ENCODE data around the gene TET2.

TET2 gene

GRCh38 chr4:105146276-105147015, at the start of gene TET2:
Gene TET2 (plus strand): TSS chr4:105146876. CDS start chr4:105233943, 87,067 bp downstream.
- DNase-seq: peak; percentile 86 to 87

GRCh38 chr4:105102016-105102415, 44.7 kb upstream of the TET2 start:
- no peak for DNase-seq

- DNase-seq: no peak
These were observed 40.2 kb upstream of the TET2 start for GRCh38 chr4:105106426-105106825.

- DNase-seq: no peak
These were observed 39.4 kb upstream of the TET2 start for GRCh38 chr4:105107095-105107856.

- no peak for DNase-seq
These were observed 37.7 kb upstream of the TET2 start for GRCh38 chr4:105108971-105109370.

GRCh38 chr4:105112274-105112673, 34.4 kb upstream of the TET2 start:
- DNase-seq: no peak

GRCh38 chr4:105113800-105114199, 32.9 kb upstream of the TET2 start:
- DNase-seq: peak in 1 of 2 donors; percentile 10

- no peak for DNase-seq
These were observed 29.9 kb upstream of the TET2 start for GRCh38 chr4:105116616-105117319.

GRCh38 chr4:105119356-105119755, 27.3 kb upstream of the TET2 start:
- no peak for DNase-seq

GRCh38 chr4:105120626-105121025, 26.1 kb upstream of the TET2 start:
- DNase-seq: no peak

- DNase-seq: no peak
These were observed 24.3 kb upstream of the TET2 start for GRCh38 chr4:105122350-105122749.

- DNase-seq: no peak
These were observed 20.1 kb upstream of the TET2 start for GRCh38 chr4:105126311-105127169.

GRCh38 chr4:105127170-105127445, 19.6 kb upstream of the TET2 start:
- DNase-seq: no peak

GRCh38 chr4:105128208-105128607, 18.5 kb upstream of the TET2 start:
- no peak for DNase-seq

- no peak for DNase-seq
These were observed 17.2 kb upstream of the TET2 start for GRCh38 chr4:105129286-105130040.

- DNase-seq: no peak
These were observed 15.7 kb upstream of the TET2 start for GRCh38 chr4:105130945-105131344.

GRCh38 chr4:105133976-105134375, 12.7 kb upstream of the TET2 start:
- no peak for DNase-seq

GRCh38 chr4:105135785-105136184, 10.9 kb upstream of the TET2 start:
- DNase-seq: no peak

- DNase-seq: no peak
These were observed 9.4 kb upstream of the TET2 start for GRCh38 chr4:105137121-105137875.

GRCh38 chr4:105139646-105140045, 7.0 kb upstream of the TET2 start:
- DNase-seq: no peak

All from CD4-positive, alpha-beta T cell treated with Interleukin-4 for 1 hour (primary cell).